ENCODE results near the gene ARID1B.

DNA sequence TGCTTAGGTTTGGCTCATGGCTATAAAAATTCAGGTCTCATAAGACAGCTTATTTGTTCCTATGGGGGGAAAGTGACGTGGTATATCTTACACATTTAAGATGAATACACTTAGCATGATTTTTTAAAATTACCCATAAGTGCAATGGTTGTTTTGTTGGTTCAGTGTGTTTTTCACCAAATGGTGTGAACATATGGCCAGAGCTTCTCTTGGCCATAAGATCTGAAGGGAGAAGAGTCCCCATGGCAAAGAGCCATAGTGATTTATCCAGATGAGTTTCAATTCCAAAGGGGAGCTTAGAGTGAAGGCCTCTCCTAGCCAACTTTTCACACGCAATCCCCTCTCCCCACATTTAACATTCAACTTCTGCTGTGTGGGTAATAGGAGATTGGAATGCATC is 438.5 kb downstream of the ARID1B start:
- TF ChIP-seq POLR2AphosphoS5 (IDR thresholded peaks at IDR 0.05; ENCODE audit: low read depth, low read length) (no peak), SIN3A (IDR thresholded peaks at IDR 0.05; ENCODE audit: borderline replicate concordance, insufficient read depth, low read length) (no peak)
- TF ChIP-seq, protein P1, sequence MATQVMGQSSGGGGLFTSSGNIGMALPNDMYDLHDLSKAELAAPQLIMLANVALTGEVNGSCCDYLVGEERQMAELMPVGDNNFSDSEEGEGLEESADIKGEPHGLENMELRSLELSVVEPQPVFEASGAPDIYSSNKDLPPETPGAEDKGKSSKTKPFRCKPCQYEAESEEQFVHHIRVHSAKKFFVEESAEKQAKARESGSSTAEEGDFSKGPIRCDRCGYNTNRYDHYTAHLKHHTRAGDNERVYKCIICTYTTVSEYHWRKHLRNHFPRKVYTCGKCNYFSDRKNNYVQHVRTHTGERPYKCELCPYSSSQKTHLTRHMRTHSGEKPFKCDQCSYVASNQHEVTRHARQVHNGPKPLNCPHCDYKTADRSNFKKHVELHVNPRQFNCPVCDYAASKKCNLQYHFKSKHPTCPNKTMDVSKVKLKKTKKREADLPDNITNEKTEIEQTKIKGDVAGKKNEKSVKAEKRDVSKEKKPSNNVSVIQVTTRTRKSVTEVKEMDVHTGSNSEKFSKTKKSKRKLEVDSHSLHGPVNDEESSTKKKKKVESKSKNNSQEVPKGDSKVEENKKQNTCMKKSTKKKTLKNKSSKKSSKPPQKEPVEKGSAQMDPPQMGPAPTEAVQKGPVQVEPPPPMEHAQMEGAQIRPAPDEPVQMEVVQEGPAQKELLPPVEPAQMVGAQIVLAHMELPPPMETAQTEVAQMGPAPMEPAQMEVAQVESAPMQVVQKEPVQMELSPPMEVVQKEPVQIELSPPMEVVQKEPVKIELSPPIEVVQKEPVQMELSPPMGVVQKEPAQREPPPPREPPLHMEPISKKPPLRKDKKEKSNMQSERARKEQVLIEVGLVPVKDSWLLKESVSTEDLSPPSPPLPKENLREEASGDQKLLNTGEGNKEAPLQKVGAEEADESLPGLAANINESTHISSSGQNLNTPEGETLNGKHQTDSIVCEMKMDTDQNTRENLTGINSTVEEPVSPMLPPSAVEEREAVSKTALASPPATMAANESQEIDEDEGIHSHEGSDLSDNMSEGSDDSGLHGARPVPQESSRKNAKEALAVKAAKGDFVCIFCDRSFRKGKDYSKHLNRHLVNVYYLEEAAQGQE (IDR thresholded peaks at IDR 0.05; ENCODE audit: insufficient read depth in 1 of 2, low read depth in 2 of 2, low read length in 2 of 2) = no peak
